DND-41 (cell line): ENCODE results near the gene DNM2.

Experiments used
- ATAC-seq: fragments of 200-7000 bp; cut with Tn5 transposase; 3 replicates; pipeline ENCODE4 v1.9.1; 2021; ENCODE audit warnings: low read depth; ENCODE audit not compliant: insufficient read depth
- DNase-seq: peaks from one replicate; pipeline ENCODE4 v3.0.0-alpha.2; 2020
- H2AFZ ChIP-seq: 2 replicates; pipeline ENCODE4 v1.6.0; 2012; ENCODE audit warnings: low read depth, low read length
- H3K27ac ChIP-seq: 2 replicates; pipeline ENCODE4 v1.5.1; 2012; ENCODE audit warnings: low read length, inconsistent platforms
- H3K27me3 ChIP-seq: fragments of 200-600 bp; sonication (generic); 2 replicates; pipeline ENCODE4 v1.6.0; 2012; ENCODE audit warnings: low read length, mild to moderate bottlenecking, inconsistent platforms; ENCODE audit not compliant: insufficient read depth, poor library complexity
- H3K36me3 ChIP-seq: 2 replicates; pipeline ENCODE4 v1.5.1; 2012; ENCODE audit warnings: low read length, inconsistent platforms; ENCODE audit not compliant: insufficient read depth
- H3K4me1 ChIP-seq: 2 replicates; pipeline ENCODE4 v1.5.1; 2012; ENCODE audit warnings: mild to moderate bottlenecking, low read length; ENCODE audit not compliant: insufficient read depth
- H3K4me2 ChIP-seq: 2 replicates; pipeline ENCODE4 v1.6.0; 2012; ENCODE audit warnings: mild to moderate bottlenecking, moderate library complexity, low read length, inconsistent platforms; ENCODE audit not compliant: insufficient read depth
- H3K4me3 ChIP-seq, 2 experiments: fragments of 200-600 bp in 1 of 2; shearing (Covaris generic) in 1 of 2; 2 replicates each; pipeline ENCODE4 v1.5.1; 2012 to 2016; ENCODE audit warnings: inconsistent platforms in 2 of 2, low read length in 2 of 2, mild to moderate bottlenecking in 2 of 2, low read depth in 1 of 2, moderate library complexity in 1 of 2
- H3K79me2 ChIP-seq: 2 replicates; pipeline ENCODE4 v1.6.0; 2012; ENCODE audit warnings: low read length, inconsistent platforms; ENCODE audit not compliant: insufficient read depth
- H3K9ac ChIP-seq: 2 replicates; pipeline ENCODE4 v1.6.0; 2012; ENCODE audit warnings: low read depth, mild to moderate bottlenecking, inconsistent platforms, low read length, moderate library complexity
- H3K9me3 ChIP-seq: 2 replicates; pipeline ENCODE4 v1.5.1; 2012; ENCODE audit warnings: low read length, moderate library complexity, mild to moderate bottlenecking, inconsistent platforms; ENCODE audit not compliant: insufficient read depth, severe bottlenecking
- H4K20me1 ChIP-seq: 2 replicates; pipeline ENCODE4 v1.6.0; 2012; ENCODE audit warnings: low read length; ENCODE audit not compliant: insufficient read depth
- CTCF ChIP-seq: IDR thresholded peaks from 2 replicates; pipeline ENCODE4 v1.5.1; 2012; ENCODE audit warnings: borderline replicate concordance, low read length, moderate library complexity, mild to moderate bottlenecking; ENCODE audit not compliant: poor library complexity, severe bottlenecking; ENCODE audit errors: extremely low read depth
- EZH2 ChIP-seq: IDR thresholded peaks from 3 replicates; pipeline ENCODE4 v1.6.1; 2012; ENCODE audit warnings: borderline replicate concordance, low read depth, mild to moderate bottlenecking, moderate library complexity, low read length, inconsistent platforms; ENCODE audit not compliant: severe bottlenecking

The DNM2 gene

DNA sequence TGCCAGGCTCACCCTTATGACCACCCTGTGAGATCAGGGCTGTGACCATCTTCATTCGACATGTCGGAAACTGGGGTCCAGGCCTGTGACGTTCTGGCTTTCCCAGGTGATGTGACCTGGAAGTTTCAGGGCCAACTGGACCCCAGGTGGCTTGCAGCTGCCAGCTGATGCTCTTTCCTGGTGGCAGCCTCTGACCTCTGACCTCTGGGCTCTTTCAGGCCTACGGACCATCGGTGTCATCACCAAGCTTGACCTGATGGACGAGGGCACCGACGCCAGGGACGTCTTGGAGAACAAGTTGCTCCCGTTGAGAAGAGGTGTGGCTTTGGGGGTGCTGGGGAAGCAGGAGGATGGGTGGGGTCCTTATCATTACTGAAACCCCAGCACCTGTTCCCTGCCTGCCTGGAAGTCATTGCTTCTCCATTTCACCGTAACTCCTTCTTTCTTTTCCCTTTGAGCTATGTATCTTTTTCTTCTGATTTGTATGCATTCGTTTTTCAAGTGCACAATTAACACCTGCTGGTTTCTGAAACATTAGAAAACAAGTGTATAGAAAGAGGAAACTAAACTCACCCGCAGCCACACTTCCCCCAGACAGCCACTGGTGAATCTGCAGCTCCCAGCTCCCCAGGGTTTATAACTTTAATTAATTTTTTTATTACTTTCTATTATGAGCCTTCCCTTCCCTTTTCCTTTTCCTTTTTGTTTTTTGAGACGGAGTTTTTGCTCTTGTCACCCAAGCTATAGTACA, 59.2 kb downstream of the DNM2 start:
- peaks cover 9% of the 10 kb centered on the region for H4K20me1 ChIP-seq
- H3K4me2 ChIP-seq: no peak overlapping the region
- no peak overlapping the region for H3K9ac ChIP-seq
- no peak overlapping the region for H3K27ac ChIP-seq
- no peaks in the 10 kb centered on the region for H3K9me3 ChIP-seq
- H3K79me2 ChIP-seq: peaks cover 2% of the 10 kb centered on the region; the same call in 1 of the 2 replicates
- H3K4me1 ChIP-seq: no peaks in the 10 kb centered on the region
- peaks cover 86% of the 10 kb centered on the region for H3K36me3 ChIP-seq
- DNase-seq: no peak
- no peak for TF ChIP-seq EZH2
- TF ChIP-seq CTCF: no peak
- no peak for ATAC-seq
- H3K27me3 ChIP-seq: no peaks in the 10 kb centered on the region
- no peak overlapping the region for H2AFZ ChIP-seq
- H3K4me3 ChIP-seq: no peak overlapping the region

DNA sequence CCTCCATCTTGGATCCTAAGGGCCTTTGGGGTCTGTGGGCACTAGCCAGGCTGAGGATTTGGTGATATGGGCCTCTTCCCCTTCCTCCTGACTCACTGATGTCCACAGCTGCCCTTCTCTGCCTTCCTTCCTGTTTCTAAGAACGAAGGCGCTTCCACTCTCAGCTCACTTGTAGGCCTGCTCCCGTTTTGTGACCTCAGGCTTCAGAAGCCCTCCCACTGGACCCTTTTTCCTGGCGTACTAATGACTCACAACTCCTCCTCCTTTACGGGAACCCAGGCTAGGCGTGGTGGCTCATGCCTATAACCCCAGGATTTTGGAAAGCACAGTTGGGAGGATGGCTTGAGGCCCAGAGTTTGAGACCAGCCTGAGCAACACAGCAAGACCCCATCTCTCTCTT, 62.5 kb downstream of the DNM2 start:
- Histone ChIP-seq H3K4me2 (no peak overlapping the region), H3K79me2 (no peaks in the 10 kb centered on the region), H4K20me1 (0 out of 2 replicates have a peak, but pooled peaks cover 6% of the 10 kb centered on the region), H2AFZ (no peak overlapping the region), H3K4me1 (no peaks in the 10 kb centered on the region), H3K9ac (no peak overlapping the region), H3K4me3 (no peak overlapping the region), H3K27me3 (no peaks in the 10 kb centered on the region), H3K36me3 (peaks cover 92% of the 10 kb centered on the region), H3K27ac (no peak overlapping the region), H3K9me3 (no peaks in the 10 kb centered on the region)
- DNase-seq: no peak
- ATAC-seq: no peak
- TF ChIP-seq EZH2: no peak
- no peak for TF ChIP-seq CTCF

DNA sequence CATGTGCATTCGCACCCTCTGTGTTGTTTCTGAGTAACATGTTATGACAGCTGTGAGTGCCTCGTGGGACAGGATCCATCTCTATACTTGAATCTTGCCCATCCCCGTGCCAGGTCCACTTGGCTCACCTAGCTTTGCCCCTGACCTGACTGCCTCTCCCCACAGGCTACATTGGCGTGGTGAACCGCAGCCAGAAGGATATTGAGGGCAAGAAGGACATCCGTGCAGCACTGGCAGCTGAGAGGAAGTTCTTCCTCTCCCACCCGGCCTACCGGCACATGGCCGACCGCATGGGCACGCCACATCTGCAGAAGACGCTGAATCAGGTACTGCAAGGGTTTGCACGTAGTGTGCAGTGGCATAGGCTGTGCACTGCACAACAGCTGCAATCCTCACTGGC, 64.9 kb downstream of the DNM2 start:
- Histone ChIP-seq H3K4me1 (no peaks in the 10 kb centered on the region), H3K79me2 (no peaks in the 10 kb centered on the region), H3K36me3 (peaks cover 89% of the 10 kb centered on the region), H3K4me3 (no peak overlapping the region), H2AFZ (no peak overlapping the region), H3K9me3 (no peaks in the 10 kb centered on the region), H3K4me2 (no peak overlapping the region), H3K27me3 (no peaks in the 10 kb centered on the region), H3K27ac (no peak overlapping the region), H4K20me1 (0 out of 2 replicates have a peak, but pooled peaks cover 3% of the 10 kb centered on the region), H3K9ac (no peak overlapping the region)
- DNase-seq: no peak
- ATAC-seq: no peak
- TF ChIP-seq CTCF: no peak
- no peak for TF ChIP-seq EZH2

GRCh38 chr19:10784257-10784656, 66.4 kb downstream of the DNM2 start:
- Histone ChIP-seq H2AFZ (no peak overlapping the region), H3K9me3 (no peaks in the 10 kb centered on the region), H4K20me1 (0 out of 2 replicates have a peak, but pooled peaks cover 6% of the 10 kb centered on the region), H3K79me2 (no peaks in the 10 kb centered on the region), H3K9ac (no peak overlapping the region), H3K4me2 (no peak overlapping the region), H3K36me3 (peaks cover 92% of the 10 kb centered on the region), H3K27ac (no peak overlapping the region), H3K4me1 (no peaks in the 10 kb centered on the region), H3K4me3 (no peak overlapping the region), H3K27me3 (no peaks in the 10 kb centered on the region)
- no peak for DNase-seq
- TF ChIP-seq EZH2 (no peak), CTCF (no peak)
- ATAC-seq: no peak
